Stimulated activated CD4-positive, alpha-beta T cell treated with anti-CD3 and anti-CD28 coated beads, Interleukin-4, amount 100 ng/mL, for 1 hour (primary cell): ENCODE results near the gene SEC24D.

Experiments
- DNase-seq: peaks from one replicate; pipeline ENCODE4 v3.0.0-alpha.2; 2020

The SEC24D gene

DNA sequence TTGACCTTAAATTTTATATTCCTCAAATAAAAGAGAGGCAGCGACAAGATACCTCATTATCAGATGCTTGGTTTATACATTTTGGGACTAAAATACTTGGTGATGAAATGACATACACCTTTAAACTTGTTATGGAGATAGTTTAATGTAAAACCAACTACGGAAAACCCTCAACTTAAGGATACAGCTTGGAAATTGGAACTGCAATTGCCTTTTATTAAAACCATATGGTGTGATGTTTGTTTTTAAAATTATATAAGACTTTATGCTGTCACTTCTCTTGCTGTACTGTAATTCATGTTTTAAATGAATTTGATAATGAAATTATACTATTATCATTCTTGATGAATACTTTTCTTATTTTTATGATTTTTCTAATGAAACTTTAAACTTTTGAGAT, 124.9 kb downstream of the SEC24D start:
- DNase-seq = no peak

DNA sequence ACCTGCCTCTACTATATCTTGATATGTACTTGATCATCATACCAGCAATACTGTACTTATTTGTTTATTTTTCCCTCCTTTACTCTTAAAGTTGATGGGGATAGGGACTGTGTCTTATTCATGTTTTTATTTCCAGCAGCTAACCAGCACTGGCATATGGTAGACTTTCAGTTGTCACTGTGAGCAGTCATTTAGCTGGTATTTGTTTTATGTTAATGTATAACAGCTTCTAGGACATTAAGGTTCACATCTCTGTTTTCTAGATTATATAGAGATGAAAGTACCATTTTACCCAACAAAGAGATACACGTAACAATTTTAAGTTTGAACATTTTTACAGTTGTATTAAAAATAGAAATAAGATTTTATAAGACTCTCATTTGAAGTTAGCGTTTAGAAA, 132.8 kb downstream of the SEC24D start:
- DNase-seq = no peak

DNA sequence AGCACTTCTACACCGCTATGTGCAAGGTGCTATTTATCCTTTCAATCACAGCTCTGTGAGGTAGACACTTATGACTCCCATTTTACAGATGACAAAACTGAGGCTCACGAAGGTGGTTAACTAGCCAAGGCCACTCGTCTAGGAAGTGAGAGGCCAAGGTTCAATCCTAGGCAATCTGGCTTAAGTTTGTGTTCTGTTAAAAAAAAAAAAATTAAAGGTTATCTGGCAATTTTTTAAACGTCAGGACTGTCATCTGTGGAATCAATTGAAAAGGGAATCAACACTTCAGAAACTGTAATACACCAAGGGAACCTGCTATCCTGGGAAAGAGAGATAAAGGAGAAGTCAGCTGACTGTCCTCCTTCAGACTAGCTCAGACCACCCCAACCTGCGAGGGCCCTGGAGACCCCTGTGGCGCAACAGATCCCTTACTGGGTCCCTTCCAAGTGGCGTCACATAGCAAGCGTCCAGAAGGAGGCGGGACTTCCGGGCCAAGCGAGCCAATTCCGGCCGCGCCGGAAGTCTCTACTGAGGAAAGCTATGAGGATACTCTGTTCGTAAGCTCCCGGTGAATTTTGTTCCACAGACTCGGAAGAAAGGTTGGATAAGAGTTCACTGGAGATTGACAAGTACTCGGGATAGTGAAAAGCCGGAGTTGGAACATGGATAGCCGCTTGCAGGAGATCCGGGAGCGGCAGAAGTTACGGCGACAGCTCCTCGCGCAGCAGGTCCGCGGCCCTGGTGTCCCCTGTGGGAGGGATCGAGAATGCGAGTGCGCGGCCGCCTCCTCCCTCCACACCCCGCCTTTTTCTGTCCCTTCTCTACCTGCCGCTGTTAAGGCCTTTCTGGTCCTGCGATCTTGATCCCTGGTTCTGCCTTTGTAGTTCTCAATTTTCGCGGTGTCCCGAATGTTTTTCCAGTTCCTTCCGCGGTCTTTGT, 150.8 kb downstream of the SEC24D start, which contains the start of gene METTL14:
METTL14 (plus strand) TSS at position 520 of the 939 bp plus-strand sequence; CDS start at position 663, 143 bp downstream.
- peak; percentile 88 for DNase-seq

DNA sequence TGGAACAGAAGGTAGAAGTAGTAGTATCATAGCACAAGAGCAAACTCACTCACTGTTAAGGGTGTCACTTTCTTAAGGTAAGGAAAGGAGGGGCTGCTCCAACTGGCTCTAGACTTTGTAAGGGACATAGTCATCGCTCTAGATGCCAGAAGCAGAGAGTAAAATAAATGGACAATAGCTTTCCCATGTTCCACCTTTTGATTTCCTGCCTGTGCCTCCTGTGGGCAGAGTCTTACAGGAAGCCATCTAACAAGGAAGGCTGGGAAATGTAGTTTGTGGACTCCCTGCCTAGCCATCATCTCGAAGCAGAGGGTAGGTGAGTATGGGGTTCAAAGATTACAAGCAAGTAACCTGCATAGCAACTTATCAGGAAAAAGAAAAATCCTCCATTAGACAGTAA, 152.4 kb downstream of the SEC24D start:
- DNase-seq = no peak

DNA sequence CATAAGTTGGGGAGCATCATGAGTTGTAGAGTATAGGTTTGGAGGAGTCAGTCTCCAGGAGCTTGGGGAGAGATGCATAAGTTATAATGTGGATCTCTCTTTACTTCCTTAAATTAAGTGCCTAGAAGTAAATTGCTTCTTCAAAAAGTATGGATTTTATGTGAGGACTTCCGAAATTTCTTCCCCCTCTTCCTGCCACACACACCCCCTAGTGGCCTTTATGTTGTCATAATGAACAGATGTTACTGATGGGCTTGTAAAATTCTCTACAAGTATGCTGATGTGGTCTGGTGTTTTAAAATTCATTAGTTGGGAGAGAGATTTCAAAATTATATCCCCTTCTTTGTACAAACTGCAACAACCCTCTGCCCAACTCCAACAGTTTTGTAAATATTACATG, 153.0 kb downstream of the SEC24D start:
- no peak for DNase-seq

DNA sequence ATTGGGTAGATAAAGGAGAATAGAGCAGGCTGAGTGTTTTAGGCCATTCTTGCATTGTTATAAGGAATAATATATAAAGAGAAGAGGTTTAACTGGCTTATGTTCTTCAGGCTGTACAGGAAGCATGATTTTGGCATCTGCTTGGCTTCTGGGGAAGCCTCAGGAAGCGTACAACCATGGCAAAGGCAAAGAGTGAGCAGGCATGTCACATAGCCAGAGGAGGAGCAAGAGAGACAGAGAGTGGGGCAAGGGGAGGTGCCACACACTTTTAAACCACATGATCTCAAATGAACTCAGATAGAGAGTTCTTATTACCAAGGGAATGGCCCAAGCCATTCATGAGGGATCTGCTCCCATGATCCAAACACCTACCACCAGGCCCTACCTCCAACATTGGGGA, 155.1 kb downstream of the SEC24D start:
- DNase-seq = no peak

DNA sequence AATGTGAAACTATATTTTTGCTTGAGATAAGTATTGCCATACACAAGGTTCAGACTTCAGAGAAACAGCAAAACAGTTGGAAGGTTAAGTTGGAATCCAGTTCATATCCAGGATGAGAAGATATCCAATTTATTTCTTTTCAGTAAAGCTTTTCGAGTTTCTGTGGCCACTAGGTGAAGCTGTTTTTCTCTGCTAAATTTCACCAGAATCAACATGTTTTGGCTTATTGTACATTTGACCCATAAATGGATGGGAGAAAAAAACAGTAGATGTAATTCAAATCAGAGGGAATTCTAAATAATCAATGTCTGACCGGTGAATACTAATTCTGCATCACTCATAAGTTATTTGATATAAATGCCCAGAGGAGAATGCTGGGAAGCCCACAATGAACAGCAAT, 159.8 kb downstream of the SEC24D start:
- DNase-seq = no peak
